ENCODE data around the gene IFI27L1. TPM values are rescaled to one million over a fixed set of nuclear protein-coding genes. Genes with fewer than 3 reads are reported as not detected.

IFI27L1 gene
- total and polyA plus RNA-seq, 2 experiments from 2014 or later: 9.7 to 28.6 TPM

- Histone ChIP-seq H3K9me2 (ENCODE audit: insufficient read depth) (no peaks in the 10 kb centered on the region), H3K4me2 (no peak overlapping the region), H3K4me3 (no peak overlapping the region), H3K79me2 (replicated peaks; ENCODE audit: insufficient read depth) (no peaks in the 10 kb centered on the region), H2AFZ (no peak overlapping the region), H4K20me1 (replicated peaks; ENCODE audit: insufficient read depth) (no peaks in the 10 kb centered on the region), H3K36me3 (ENCODE audit: insufficient read depth) (no peaks in the 10 kb centered on the region), H3F3A (replicated peaks; ENCODE audit: low read depth) (no peaks in the 10 kb centered on the region), H3K27me3 (ENCODE audit: insufficient read depth) (no peaks in the 10 kb centered on the region), H3K4me1 (ENCODE audit: insufficient read depth) (no peaks in the 10 kb centered on the region), H3K27ac (ENCODE audit: low read depth) (no peak overlapping the region)
- DNase-seq (ENCODE audit: low spot score) (no peak), ATAC-seq (no peak)
- Mint-ChIP-seq H3K4me3 (no peak overlapping the region), H3K27ac (no peak overlapping the region), H3K36me3 (ENCODE audit: low read depth) (peaks cover 15% of the 10 kb centered on the region; the same call in 2 of the 3 replicates), H3K9me3 (no peaks in the 10 kb centered on the region; the same call in 2 of the 3 replicates), H3K27me3 (ENCODE audit: insufficient read depth, low read depth, poor library complexity) (peaks cover 18% of the 10 kb centered on the region), H3K4me1 (peaks cover 6% of the 10 kb centered on the region; the same call in 1 of the 3 replicates)
- TF ChIP-seq EZH2 (IDR thresholded peaks at IDR 0.05; ENCODE audit: low read depth, unreplicated experiment): no peak
- TF ChIP-seq STAT1 (IDR thresholded peaks at IDR 0.05; ENCODE audit: unreplicated experiment): no peak
- TF ChIP-seq ZNF114 (CRISPR knock-in tag; IDR thresholded peaks at IDR 0.05): no peak
Observed at GRCh38 chr14:94041551-94042346, 39.4 kb upstream of the IFI27L1 start.

GRCh38 chr14:94042433-94043091, 38.5 kb upstream of the IFI27L1 start:
- no peak overlapping the region for H3K4me3 ChIP-seq
- H3K27me3 ChIP-seq (ENCODE audit: insufficient read depth): no peaks in the 10 kb centered on the region
- Mint-ChIP-seq H3K4me3 (no peak overlapping the region), H3K36me3 (ENCODE audit: low read depth) (peaks cover 19% of the 10 kb centered on the region), H3K27me3 (ENCODE audit: insufficient read depth, low read depth, poor library complexity) (peaks cover 18% of the 10 kb centered on the region), H3K9me3 (no peaks in the 10 kb centered on the region), H3K27ac (no peak overlapping the region), H3K4me1 (peaks cover 6% of the 10 kb centered on the region; the same call in 1 of the 3 replicates)
- H3K27ac ChIP-seq (ENCODE audit: low read depth): no peak overlapping the region
- no peaks in the 10 kb centered on the region for H3K36me3 ChIP-seq (ENCODE audit: insufficient read depth)
- no peaks in the 10 kb centered on the region for H3K4me1 ChIP-seq (ENCODE audit: insufficient read depth)
- no peaks in the 10 kb centered on the region for H3F3A ChIP-seq (replicated peaks; ENCODE audit: low read depth)
- no peak overlapping the region for H3K4me2 ChIP-seq
- H2AFZ ChIP-seq: no peak overlapping the region
- ATAC-seq: no peak
- no peaks in the 10 kb centered on the region for H4K20me1 ChIP-seq (replicated peaks; ENCODE audit: insufficient read depth)
- no peak for DNase-seq (ENCODE audit: low spot score)
- TF ChIP-seq POLR2AphosphoS5 (IDR thresholded peaks at IDR 0.05; ENCODE audit: low read depth) (no peak), ZNF462 (CRISPR knock-in tag; IDR thresholded peaks at IDR 0.05) (no peak), EZH2phosphoT487 (IDR thresholded peaks at IDR 0.05; ENCODE audit: unreplicated experiment) (no peak), STAT1 (IDR thresholded peaks at IDR 0.05; ENCODE audit: unreplicated experiment) (no peak), ZNF114 (CRISPR knock-in tag; IDR thresholded peaks at IDR 0.05) (no peak)
- H3K9me2 ChIP-seq (ENCODE audit: insufficient read depth): no peaks in the 10 kb centered on the region
- H3K79me2 ChIP-seq (replicated peaks; ENCODE audit: insufficient read depth): no peaks in the 10 kb centered on the region

All from GM23338 (cell line).